Anterior cingulate cortex (tissue), 58 donors: ENCODE measurements around the gene ATP1A1.
A peak's percentile ranks its signal among the peaks of the same experiment; 100 is the strongest.

Experiments
- DNase-seq, 58 donors: peaks; one replicate each; lab custom pipeline; 2025; lab: John Stamatoyannopoulos, UW

The ATP1A1 gene

GRCh38 chr1:116340506-116341231 lies 32.4 kb upstream of the ATP1A1 start:
- no peak for DNase-seq

- DNase-seq, result no peak
Observed at GRCh38 chr1:116343019-116343418, 30.0 kb upstream of the ATP1A1 start.

DNA sequence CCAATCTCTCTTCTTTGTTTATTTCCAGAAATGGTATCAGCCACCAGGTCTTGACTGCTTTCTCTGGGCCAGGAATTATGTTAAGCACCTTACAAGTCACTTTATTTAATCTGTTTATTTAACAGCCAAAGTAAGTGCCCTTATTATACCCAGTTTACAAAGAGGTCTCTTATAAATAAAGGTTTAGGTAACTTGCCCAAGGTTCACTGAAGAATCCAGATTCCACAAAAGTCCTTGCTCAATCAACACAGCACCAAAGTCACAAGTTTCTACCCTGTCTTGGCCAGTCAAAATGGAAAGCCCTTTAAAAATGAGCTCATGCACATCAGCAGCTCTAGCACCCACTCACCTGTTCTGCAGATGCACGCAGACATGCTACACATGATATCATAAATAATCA lies 28.0 kb upstream of the ATP1A1 start:
- DNase-seq, result no peak

GRCh38 chr1:116345843-116346242 lies 27.2 kb upstream of the ATP1A1 start:
- peak in 16 of 58 donors; percentile 2 to 39 (median 10) for DNase-seq

- DNase-seq, result no peak
Observed at GRCh38 chr1:116346943-116347673, 25.9 kb upstream of the ATP1A1 start.

DNA sequence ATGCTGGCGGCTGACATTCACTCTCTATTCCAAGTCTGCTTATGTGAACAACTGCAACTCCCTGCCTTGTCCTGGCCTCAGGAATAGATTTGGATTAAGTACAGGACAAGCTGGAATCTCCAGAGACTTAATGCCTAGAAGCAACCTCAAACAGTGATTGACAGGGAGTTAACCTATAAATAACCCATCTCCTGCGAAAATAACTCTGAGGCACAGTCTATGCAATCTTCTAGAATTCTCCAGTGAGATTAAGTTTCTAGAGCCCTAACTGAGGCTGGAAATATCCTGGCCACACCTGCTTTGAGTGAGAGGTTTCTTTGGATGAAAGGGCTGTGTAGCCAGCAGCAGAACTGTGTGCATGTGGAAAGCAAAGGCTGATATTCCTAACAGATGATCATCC lies 25.3 kb upstream of the ATP1A1 start:
- DNase-seq, result no peak

GRCh38 chr1:116350097-116350645 lies 22.9 kb upstream of the ATP1A1 start:
- DNase-seq, result no peak

GRCh38 chr1:116351914-116352313 lies 21.1 kb upstream of the ATP1A1 start:
- no peak for DNase-seq

GRCh38 chr1:116352349-116352813 lies 20.7 kb upstream of the ATP1A1 start:
- no peak for DNase-seq

- no peak for DNase-seq
Observed at GRCh38 chr1:116353155-116353554, 19.9 kb upstream of the ATP1A1 start.

- DNase-seq, result no peak
Observed at GRCh38 chr1:116356067-116356466, 17.0 kb upstream of the ATP1A1 start.

DNA sequence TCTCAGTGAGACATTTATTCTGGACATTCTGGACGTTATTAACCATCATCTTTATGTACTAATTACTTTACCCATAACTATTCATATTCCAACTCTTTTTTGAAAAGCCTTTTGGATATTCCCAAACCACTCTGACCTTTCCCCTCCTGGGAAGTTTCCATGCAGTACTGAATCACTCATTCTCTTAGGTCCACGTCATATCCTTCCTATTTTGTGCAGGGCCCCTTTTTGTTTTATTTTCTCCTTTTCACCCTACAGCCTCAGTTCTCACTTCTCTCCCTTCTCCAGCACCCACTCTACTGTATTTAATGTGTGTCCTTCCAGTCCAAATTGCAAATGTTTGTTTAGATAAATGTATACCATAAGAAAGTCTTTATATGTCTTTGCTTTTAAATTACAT lies 16.4 kb upstream of the ATP1A1 start:
- no peak for DNase-seq

- DNase-seq, result no peak
Observed at GRCh38 chr1:116357487-116357886, 15.6 kb upstream of the ATP1A1 start.

DNA sequence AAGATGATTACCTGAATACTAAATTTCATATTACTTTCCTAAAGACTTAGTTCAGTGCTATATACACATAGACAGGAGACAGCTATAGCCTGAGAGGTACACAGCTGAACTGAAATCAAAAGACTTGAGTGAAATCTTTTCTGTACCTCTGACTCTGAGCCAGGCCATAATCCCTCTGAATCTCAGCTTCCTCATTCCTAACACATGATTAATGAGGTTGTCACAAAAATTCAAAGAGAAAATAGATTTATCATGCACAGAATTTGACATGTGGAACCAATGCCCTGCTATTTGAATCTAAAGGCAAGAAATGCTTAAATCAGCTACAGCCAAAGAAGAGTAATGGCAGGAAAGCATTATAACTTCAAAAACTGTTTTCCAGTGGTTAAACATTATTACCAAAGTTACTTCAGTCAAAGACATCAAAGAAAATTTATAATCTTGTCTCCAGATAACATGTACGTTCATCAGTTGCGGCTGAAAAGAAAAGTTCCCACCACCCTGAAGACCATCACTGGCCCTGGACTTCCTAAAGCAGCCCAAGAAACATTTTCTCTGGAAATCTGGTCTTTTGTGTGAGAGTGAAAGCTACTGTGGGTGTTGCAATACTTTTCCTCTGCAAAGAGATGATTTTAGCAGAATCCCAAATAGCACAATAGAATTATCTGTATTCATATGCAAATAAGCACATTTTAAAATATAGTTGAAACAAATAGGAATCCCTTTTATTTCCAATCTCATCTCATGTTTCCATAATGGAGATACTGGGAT lies 13.8 kb upstream of the ATP1A1 start:
- no peak for DNase-seq

GRCh38 chr1:116359871-116360270 lies 13.2 kb upstream of the ATP1A1 start:
- DNase-seq, result no peak

DNA sequence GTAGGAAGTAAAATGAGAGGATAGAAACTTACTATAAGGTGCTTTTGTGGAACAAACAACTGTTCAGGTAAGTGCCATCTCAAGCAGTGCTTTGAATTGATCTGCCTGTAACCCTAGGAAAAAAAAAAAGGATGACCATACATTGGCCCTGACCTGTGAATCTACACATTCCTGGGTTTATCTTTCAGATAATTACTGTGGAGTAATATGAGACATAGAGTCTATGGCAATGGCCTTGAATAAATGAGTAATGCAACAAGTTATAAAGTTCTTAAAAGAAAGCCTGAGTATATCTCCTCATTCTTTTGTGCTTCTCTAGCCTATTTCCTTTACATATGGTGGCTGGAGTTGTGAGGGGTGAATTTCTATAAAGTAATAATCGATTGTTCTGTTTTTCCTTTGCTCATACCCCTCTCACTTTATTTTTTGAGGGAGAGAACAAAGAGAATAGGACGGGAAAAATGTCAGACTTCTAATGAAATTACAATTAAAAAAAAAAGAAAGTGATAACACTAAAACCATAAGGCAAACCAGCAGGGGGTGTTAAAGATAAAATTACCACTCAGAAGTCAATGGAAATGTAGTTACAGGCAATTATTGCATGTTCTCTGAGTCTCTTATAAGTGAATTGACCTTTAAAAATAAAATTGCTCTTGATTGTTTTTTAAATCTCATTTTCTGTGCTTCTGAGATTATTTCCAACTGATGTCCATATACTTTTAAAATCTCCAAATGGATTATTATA lies 12.4 kb upstream of the ATP1A1 start:
- DNase-seq, result no peak

GRCh38 chr1:116361648-116362047 lies 11.4 kb upstream of the ATP1A1 start:
- no peak for DNase-seq

- no peak for DNase-seq
Observed at GRCh38 chr1:116362050-116362449, 11.0 kb upstream of the ATP1A1 start.

DNA sequence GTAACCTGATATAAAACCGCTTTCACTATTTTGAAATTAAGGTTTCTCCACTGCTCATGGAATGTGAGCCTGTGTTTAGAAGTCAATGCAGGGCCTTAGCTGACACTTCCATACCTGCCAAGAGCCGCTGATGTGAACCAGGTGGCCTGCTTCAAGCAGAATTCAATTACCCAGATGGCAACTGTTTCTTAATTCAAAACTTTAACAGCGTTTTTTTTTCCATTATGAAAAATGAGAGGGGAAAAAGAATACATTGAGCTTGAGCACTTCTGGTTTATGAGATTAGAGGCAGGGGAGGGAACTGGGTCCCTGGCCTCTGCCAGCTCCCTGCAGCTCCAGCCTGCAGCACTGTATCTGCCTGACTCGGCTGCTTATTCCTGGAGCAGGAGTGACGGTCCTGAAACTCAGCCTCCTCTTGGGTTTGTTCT lies 7.7 kb upstream of the ATP1A1 start:
- no peak for DNase-seq

GRCh38 chr1:116365857-116366256 lies 7.2 kb upstream of the ATP1A1 start:
- no peak for DNase-seq
